A673 (cell line): Measurements from ENCODE around the gene RASAL2. TPM values are rescaled to one million over a fixed set of nuclear protein-coding genes. Genes with fewer than 3 reads are reported as not detected.

ENCODE experiments used
- BruUV-seq: library from RNA; stranded (reverse); fragments of 400-500 nt; replicated peaks from 2 replicates; lab custom pipeline; 2021; lab: Mats Ljungman, UMichigan
- CTCF ChIA-PET: fragments of 300-600 bp; sonication (Branson Sonifier 250); formaldehyde crosslinking; loops from one replicate; lab custom pipeline; 2022; ENCODE audit warnings: antibody characterized with exemption; lab: Charles Lee
- POLR2A ChIA-PET: fragments of 300-600 bp; sonication (Branson Sonifier 250); formaldehyde crosslinking; loops from one replicate; lab custom pipeline; 2022; ENCODE audit warnings: antibody characterized with exemption; ENCODE audit not compliant: low non-redundant PET; lab: Charles Lee
- DNase-seq: peaks from one replicate; pipeline ENCODE4 v3.0.0-alpha.2; 2015; ENCODE audit warnings: low spot score
- H3K27ac ChIP-seq: fragments of 200-600 bp; sonication (generic); 2 replicates; pipeline ENCODE4 v1.5.1; 2016; ENCODE audit warnings: mixed run types, low read depth, mild to moderate bottlenecking, mixed read lengths, antibody characterized with exemption, low read length; ENCODE audit not compliant: poor library complexity, severe bottlenecking
- H3K27me3 ChIP-seq: fragments of 200-600 bp; sonication (generic); replicated peaks from 2 replicates; pipeline ENCODE4 v1.6.1; 2017; ENCODE audit warnings: mixed run types, low read depth, mild to moderate bottlenecking, mixed read lengths, antibody characterized with exemption, low read length; ENCODE audit not compliant: insufficient read depth, poor library complexity
- H3K36me3 ChIP-seq: fragments of 200-600 bp; sonication (generic); 2 replicates; pipeline ENCODE4 v1.6.1; 2016; ENCODE audit warnings: mixed run types, mild to moderate bottlenecking, mixed read lengths, antibody characterized with exemption, low read length; ENCODE audit not compliant: insufficient read depth, poor library complexity, severe bottlenecking
- H3K4me1 ChIP-seq: fragments of 200-600 bp; sonication (generic); 2 replicates; pipeline ENCODE4 v1.6.1; 2017; ENCODE audit warnings: mixed run types, mild to moderate bottlenecking, mixed read lengths, antibody characterized with exemption, low read length; ENCODE audit not compliant: insufficient read depth, poor library complexity, severe bottlenecking
- H3K4me3 ChIP-seq: fragments of 200-600 bp; sonication (generic); 2 replicates; pipeline ENCODE4 v1.5.1; 2016; ENCODE audit warnings: low read depth, mixed run types, mild to moderate bottlenecking, mixed read lengths, low read length; ENCODE audit not compliant: poor library complexity, severe bottlenecking
- H3K9me3 ChIP-seq: fragments of 200-600 bp; sonication (generic); 2 replicates; pipeline ENCODE4 v1.6.1; 2016; ENCODE audit warnings: mixed run types, low read depth, mild to moderate bottlenecking, mixed read lengths, antibody characterized with exemption, low read length; ENCODE audit not compliant: poor library complexity, severe bottlenecking
- EZH2 ChIP-seq: fragments of 200-600 bp; sonication (generic); IDR thresholded peaks from 2 replicates; pipeline ENCODE4 v1.6.1; 2017; ENCODE audit warnings: borderline replicate concordance, low read depth, mild to moderate bottlenecking, mixed read lengths, antibody characterized with exemption, low read length; ENCODE audit not compliant: poor library complexity, severe bottlenecking
- intact Hi-C: fragments of 100-400 bp; cut with micrococcal nuclease; formaldehyde crosslinking; loops from one replicate; pipeline ENCODE4 v1.10.0; 2022; ENCODE audit not compliant: unreplicated experiment
- total RNA-seq: library from RNA; stranded (reverse); gene quantifications from 2 replicates; pipeline ENCODE4 v1.2.3, GENCODE V29; 2021
- TF ChIP-seq, protein P1 (sequence below): fragments of 300-800, 200-600 bp; sonication (generic); conservative IDR thresholded peaks from 2 replicates; pipeline ENCODE4 v1.5.1; 2017; ENCODE audit warnings: low read depth, mild to moderate bottlenecking, antibody characterized with exemption, low read length, moderate library complexity, mixed read lengths

The RASAL2 gene
- total RNA-seq, 1 experiment from 2014 or later, result 8.3 TPM

DNA sequence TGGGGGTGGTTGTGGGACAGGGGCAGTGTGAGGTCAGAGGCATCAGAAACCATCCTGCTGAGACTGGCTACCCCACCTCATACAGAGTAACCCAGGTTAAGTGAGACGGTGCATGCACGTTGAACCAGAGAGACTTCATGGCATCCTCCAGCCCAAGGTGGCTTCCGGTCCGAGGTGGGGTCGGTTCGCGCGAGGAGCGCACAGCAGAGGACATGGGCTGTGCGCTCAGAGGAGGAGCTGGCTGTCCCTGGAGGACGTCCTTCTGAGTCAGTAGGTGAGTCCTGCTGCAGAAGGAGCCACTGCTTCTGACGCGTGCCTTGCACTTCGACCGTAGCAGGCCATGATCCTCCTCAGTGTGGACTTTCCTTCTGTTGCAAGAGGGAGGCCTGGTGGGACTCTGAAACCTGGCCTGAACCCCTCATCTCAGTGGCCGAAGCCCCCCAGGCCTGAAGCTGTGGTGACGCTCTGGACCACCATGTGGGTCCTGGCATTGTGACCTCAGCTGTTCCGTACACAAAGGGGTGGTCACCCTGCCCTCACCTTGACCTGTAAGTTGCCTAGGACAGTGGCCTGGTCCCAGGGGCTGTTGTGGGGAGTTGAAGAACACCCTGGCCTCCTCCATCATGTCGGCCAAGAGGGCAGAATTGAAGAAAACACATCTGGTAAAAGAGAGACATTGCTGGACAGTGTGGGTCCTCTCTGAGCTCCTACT lies 418.8 kb downstream of the RASAL2 start, which contains the start of gene TEX35:
TSS of gene TEX35 (plus strand) at position 544 of the 712 bp plus-strand sequence. CDS start at position 624, 80 bp downstream.
- CTCF ChIA-PET, result no interaction called here
- Histone ChIP-seq H3K4me1 (peaks cover 5% of the 10 kb centered on the region), H3K27ac (no peak within 1 kb of the TSS), H3K4me3 (no peak within 1 kb of the TSS), H3K27me3 (no peaks in the 10 kb centered on the region), H3K36me3 (no peaks in the 10 kb centered on the region), H3K9me3 (no peaks in the 10 kb centered on the region)
- POLR2A ChIA-PET, result no interaction called here
- no peak for TF ChIP-seq EZH2
- TF ChIP-seq, protein P1, sequence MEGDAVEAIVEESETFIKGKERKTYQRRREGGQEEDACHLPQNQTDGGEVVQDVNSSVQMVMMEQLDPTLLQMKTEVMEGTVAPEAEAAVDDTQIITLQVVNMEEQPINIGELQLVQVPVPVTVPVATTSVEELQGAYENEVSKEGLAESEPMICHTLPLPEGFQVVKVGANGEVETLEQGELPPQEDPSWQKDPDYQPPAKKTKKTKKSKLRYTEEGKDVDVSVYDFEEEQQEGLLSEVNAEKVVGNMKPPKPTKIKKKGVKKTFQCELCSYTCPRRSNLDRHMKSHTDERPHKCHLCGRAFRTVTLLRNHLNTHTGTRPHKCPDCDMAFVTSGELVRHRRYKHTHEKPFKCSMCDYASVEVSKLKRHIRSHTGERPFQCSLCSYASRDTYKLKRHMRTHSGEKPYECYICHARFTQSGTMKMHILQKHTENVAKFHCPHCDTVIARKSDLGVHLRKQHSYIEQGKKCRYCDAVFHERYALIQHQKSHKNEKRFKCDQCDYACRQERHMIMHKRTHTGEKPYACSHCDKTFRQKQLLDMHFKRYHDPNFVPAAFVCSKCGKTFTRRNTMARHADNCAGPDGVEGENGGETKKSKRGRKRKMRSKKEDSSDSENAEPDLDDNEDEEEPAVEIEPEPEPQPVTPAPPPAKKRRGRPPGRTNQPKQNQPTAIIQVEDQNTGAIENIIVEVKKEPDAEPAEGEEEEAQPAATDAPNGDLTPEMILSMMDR, result no peak
- intact Hi-C loops, result no loop called here
- DNase-seq, result no peak
- BruUV-seq, result no TSS peak

DNA sequence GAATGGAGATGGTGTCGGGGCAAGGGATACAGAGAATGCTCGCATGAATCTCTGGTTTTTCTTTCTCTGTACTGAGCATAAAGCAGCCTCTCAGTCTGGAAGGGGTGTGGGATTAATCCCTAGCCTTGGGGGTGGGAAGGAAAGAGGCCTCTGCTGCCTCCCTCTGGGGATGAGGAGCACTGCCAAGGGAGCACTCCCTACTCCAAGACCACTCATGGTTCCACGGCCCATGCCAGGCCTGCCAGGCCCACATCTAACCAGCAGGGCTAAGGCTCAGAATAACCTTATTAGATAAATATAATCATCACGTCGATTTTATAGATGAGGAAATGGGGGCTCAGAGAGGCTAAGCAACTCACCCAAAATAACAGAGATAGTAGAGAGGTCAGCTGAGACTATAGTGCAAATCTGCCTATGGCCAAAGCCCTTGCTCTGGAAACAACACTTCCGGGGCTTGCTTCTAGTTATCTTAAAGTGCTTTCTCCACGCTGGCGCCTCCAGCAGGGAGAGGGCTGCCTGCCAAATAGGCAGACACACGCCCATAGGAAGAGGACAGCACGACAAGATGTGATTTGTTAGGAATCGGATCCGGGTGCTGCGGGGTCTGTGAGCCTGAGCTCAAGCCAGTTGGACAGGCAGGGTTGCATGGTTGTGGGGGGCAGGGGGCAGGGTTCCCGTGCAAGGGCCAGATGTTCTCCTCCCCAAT lies 419.5 kb downstream of the RASAL2 start:
- TF ChIP-seq, protein P1, result peak; percentile 40; the same call in 1 of the 2 replicates
- TF ChIP-seq EZH2, result no peak
- no peak overlapping the region for H3K27ac ChIP-seq
- H3K36me3 ChIP-seq, result no peaks in the 10 kb centered on the region
- H3K4me3 ChIP-seq, result no peak overlapping the region
- intact Hi-C loops, result no loop called here
- POLR2A ChIA-PET, result interaction anchor here (0.6 kb wide), 1 partner anchor 603 kb away, joined by 3 read pairs; no protein-coding TSS in a partner anchor
- peaks cover 5% of the 10 kb centered on the region for H3K4me1 ChIP-seq
- H3K27me3 ChIP-seq, result no peaks in the 10 kb centered on the region
- CTCF ChIA-PET, result no interaction called here
- peak; percentile 79 for DNase-seq
- H3K9me3 ChIP-seq, result no peaks in the 10 kb centered on the region
- BruUV-seq, result no TSS peak

DNA sequence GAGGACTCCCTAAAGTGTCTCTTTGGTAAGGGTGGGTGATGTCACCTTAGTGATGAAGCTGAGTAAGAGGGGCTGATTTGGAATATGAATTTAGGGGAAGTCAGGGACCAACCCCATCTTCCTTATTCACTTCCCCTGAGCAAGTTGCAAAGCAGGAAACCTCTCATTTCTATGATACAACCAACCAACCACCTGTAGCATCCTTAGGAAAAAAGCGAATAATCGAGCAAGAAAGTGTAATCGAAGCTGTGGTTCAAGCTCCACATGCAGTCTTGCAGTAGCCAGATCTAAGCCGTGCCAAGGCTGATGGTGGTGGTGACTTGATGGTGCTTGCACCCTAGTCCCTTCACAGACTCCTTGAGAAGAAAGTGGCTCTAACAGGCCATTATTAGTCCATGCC lies 422.2 kb downstream of the RASAL2 start:
- Histone ChIP-seq H3K9me3 (no peaks in the 10 kb centered on the region), H3K36me3 (no peaks in the 10 kb centered on the region), H3K27me3 (no peaks in the 10 kb centered on the region), H3K4me3 (no peak overlapping the region), H3K27ac (no peak overlapping the region), H3K4me1 (peaks cover 5% of the 10 kb centered on the region)
- CTCF ChIA-PET, result no interaction called here
- BruUV-seq, result no TSS peak
- no peak for DNase-seq
- intact Hi-C loops, result no loop called here
- TF ChIP-seq EZH2, result no peak
- TF ChIP-seq, protein P1, result no peak
- POLR2A ChIA-PET, result no interaction called here
